Erythroblast (primary cell): ENCODE results near the gene RAPGEF2.

ENCODE experiments used
- DNase-seq, 2 experiments: peaks; one replicate each; lab custom pipeline; 2025; lab: John Stamatoyannopoulos, UW
- GATA1 ChIP-seq: IDR thresholded peaks from 2 replicates; pipeline ENCODE4 v1.6.1; 2011; ENCODE audit warnings: low read depth, mild to moderate bottlenecking, control low read depth, low read length, moderate library complexity
- POLR2A ChIP-seq: IDR thresholded peaks from 2 replicates; pipeline ENCODE4 v1.6.1; 2011; ENCODE audit warnings: mild to moderate bottlenecking, low read length

RAPGEF2 gene

DNA sequence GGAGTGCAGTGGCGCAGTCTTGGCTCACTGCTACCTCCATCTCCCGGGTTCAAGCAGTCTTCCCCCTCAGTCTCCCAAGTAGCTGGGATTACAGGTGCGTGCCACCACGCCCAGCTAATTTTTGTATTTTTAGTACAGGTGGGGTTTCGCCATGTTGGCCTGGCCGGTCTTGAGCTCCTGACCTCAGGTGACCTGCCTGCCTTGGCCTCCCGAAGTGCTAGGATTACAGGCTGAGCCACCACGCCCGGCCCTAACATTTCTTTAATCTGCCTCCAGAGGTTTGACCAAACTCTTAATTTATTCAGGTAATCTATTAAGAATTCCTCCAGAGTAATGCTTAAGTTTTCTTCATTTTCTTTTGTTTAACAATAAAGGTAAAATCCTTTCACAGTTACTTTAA is 171.0 kb downstream of the RAPGEF2 start:
- no peak for DNase-seq
- TF ChIP-seq GATA1 = no peak
- TF ChIP-seq POLR2A = no peak

DNA sequence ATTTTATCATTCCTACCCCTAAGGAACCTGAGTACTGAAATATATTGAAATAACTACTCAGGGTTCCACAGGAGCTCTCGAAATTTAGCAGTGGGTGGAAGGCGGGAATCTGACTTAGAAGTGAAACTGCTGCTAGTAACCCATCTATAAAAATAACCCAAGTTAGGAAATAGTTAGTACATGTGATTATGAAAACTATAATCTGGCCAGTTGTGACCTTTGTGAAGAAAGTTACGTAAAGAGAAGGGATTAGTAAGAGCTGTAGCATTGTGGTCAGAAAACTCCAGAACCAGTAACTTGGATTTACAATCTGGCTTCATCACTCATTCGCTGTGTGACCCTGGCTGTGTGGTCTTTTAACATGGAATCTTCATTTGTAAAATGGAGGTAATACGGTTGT is 175.5 kb downstream of the RAPGEF2 start:
- TF ChIP-seq GATA1 (no peak), POLR2A (no peak)
- no peak for DNase-seq

DNA sequence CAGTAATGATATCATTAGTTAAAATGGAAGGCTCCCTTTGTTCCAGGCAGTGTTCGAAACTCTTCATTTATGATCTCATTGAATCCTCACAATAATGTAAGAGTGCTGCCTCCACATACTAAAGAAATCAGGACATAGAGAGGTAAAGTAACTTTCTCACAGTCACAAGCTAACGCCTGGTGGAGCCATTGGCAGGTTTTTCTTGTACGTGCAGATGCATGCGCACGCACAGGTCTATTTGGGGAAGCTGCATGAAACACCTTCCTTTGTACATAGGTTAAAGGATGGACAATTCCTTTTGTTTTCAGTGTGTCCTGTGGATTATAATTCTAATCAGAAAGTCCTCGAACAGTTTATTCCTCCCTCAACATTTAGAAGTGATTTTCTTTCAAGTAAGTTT is 176.2 kb downstream of the RAPGEF2 start:
- TF ChIP-seq GATA1 = no peak
- no peak for TF ChIP-seq POLR2A
- DNase-seq = no peak

DNA sequence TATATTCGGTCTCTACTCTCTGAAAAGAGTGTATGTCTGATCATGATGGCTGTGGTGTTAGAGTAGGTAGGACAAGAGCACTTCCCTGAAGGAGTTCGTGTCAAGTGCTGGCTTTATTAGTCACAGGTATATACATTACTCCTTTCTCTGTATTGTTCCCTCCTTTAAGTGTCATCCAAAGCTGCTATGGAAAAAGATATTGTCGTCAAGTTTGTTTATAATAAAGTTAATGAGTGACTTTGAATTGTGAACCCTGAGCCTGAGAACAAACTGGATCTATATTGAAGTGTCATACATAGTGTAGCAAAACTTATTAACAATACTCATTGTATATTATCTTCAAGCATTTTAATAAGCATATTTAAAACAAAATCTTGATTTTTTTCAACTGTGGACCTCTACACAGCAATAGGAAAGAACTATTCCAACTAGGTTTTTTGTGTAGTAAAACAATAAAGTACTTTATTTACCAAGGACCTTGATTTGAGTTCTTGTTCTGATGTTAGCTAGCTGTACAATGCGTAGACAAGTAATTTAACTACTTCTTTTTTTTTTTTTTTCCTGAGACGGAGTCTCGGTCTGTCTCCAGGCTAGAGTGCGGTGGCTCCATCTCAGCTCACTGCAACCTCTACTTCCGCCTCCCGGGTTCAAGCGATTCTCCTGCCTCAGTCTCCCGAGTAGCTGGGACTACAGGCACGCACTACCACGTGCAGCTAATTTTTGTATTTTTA is 177.7 kb downstream of the RAPGEF2 start:
- DNase-seq = no peak
- TF ChIP-seq POLR2A (no peak), GATA1 (no peak)

DNA sequence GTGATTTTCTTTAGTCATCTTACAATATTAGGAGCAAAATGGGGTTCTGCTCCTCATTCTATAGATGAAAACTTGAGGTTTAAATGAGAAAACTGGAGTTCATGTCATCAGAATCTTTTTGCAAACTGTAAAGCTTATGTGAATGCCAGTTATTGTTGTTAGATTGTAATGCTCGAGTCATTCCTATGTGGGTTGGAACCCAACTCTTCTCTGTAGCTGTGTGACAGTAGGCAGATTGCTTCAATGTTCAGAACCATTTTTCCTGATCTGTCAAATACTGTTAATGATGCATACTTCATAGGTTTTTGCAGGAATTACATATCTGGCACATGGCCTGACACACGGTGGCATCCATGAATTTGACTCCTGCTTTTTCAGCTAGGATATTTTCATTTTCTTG is 178.9 kb downstream of the RAPGEF2 start:
- no peak for DNase-seq
- TF ChIP-seq POLR2A = no peak
- TF ChIP-seq GATA1 = no peak

DNA sequence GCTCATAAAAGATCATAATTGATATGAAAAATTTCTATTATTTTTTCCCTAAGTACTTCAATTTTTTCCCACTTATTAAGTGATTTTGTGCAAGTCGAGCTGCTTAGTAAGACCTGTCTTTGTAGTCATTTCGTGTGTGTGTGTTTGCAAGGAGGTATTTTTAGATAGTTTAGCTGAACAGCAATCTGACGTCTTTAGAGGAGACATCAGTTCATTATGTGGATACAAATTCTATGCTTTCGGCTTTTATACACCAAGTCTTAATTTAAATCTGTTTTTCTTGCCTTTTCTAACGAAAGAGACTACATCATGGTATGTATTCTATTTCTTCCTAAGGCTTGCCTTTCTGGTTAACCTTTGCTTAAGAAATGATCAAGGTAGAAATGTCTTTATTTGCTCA is 179.4 kb downstream of the RAPGEF2 start:
- DNase-seq = no peak
- TF ChIP-seq GATA1 (no peak), POLR2A (no peak)

DNA sequence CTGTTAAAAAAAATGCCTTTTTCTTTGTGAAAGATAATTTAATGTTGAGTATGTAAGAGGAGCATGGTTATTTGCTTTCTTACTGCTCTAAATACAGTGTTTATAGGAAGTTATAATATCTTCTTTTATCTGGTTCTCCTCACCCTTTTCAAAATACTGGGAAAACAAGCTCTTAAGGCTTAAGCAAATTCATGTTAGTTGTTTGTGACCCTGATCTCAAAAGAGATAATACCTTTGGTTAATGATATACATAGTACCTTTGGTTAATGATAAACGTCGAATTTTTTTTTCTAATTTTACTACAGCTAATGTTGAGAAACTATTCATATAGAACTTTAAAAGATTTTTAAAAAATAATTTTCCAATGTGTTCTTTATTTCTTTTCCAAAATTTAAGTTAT is 180.1 kb downstream of the RAPGEF2 start:
- no peak for TF ChIP-seq GATA1
- TF ChIP-seq POLR2A = no peak
- DNase-seq = no peak

DNA sequence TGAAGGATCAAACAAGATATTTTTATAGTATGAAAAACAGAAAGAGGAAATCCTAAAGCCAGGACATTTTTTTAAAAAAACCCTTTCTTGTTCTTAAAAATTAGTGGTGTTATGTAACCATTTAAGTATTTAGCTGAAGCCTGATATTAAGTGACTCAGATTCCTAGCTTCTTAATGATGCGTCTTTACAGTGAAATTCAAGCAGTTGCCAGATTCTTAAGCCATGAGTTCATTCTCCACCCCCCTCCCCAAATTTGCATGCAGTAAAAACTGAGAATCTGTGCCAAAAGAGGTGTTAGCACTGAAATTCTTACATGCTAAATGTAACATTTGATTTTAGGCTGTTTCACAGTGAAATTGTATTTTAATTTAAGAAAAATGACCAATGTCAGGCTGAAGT is 180.8 kb downstream of the RAPGEF2 start:
- no peak for TF ChIP-seq POLR2A
- TF ChIP-seq GATA1 = no peak

DNA sequence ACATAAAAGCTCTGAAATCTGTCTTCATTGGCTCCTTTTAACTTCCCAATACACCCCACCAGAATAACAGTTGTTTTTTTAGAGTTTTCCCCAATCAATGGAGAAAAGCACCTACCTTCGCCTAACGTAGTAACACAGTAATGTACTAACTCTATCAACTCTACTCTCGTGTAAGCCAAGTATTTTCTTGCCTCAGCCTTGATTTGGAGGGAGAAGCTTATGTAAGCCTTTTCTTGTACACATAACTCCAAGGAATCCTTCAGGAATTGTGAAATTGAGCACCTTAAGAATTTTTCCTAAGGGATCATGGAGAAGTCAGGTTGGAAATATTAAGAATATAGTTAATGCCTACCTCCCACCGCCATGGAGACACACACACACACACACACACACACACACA is 181.2 kb downstream of the RAPGEF2 start:
- no peak for DNase-seq
- no peak for TF ChIP-seq POLR2A
- no peak for TF ChIP-seq GATA1

More for the DNA sequence above, 180.8 kb downstream of the RAPGEF2 start:
- DNase-seq = no peak

DNA sequence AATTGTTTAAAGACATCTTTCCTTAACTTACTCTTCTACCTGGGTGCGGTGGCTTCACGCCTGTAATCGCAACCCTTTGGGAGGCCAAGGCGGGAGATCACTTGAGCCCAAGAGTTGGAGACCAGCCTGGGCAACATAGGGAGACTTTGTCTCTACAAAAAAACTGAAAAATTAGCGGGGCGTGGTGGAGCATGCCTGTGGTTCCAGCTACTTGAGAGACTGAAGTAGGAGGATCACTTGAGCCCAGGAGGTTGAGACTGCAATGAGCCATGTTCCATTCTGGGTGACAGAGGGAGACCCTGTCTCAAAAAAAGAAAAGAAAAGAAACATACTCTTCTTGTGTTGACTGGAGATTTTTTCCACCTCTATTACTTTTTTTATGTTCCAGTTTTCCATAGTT is 181.9 kb downstream of the RAPGEF2 start:
- no peak for DNase-seq
- TF ChIP-seq POLR2A (no peak), GATA1 (no peak)

DNA sequence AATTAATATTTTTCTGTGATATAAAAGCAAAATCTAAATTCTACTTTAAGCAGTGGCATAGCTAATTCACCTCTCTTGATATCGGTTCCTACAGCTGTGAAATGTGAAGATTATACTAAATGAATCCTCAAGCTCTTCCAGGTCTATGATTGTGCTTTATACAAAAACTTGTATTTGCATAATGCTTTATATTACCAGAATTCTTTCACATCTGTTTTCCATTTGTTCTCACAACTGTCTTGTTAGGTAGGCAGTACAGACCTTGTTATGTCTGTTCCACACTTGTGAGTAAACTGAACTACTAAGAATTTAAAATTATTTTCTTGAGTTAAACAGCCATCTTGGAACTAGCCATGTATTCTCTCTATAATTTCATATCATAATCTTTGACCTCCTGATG is 184.9 kb downstream of the RAPGEF2 start:
- no peak for TF ChIP-seq GATA1
- TF ChIP-seq POLR2A = no peak
- no peak for DNase-seq

DNA sequence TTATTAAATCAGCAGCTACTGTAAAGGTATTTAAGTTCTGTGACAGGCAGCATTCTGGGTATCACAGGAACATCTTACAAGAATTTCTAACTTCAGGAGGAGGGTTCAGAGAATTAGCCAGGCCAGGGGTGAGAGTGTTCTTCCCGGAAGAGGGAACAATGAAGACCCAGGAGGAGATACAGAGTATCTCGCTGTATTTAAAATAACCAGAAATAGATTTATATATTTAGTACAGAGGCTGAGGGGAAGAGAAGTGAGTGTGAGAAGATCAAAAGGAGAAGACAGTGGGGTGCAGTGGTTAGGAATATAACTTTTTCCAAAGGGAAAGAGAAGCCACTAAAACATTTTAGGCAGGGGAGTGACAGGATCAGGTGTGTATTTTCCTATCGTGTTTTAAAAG is 186.8 kb downstream of the RAPGEF2 start:
- no peak for TF ChIP-seq GATA1
- no peak for TF ChIP-seq POLR2A
- no peak for DNase-seq

DNA sequence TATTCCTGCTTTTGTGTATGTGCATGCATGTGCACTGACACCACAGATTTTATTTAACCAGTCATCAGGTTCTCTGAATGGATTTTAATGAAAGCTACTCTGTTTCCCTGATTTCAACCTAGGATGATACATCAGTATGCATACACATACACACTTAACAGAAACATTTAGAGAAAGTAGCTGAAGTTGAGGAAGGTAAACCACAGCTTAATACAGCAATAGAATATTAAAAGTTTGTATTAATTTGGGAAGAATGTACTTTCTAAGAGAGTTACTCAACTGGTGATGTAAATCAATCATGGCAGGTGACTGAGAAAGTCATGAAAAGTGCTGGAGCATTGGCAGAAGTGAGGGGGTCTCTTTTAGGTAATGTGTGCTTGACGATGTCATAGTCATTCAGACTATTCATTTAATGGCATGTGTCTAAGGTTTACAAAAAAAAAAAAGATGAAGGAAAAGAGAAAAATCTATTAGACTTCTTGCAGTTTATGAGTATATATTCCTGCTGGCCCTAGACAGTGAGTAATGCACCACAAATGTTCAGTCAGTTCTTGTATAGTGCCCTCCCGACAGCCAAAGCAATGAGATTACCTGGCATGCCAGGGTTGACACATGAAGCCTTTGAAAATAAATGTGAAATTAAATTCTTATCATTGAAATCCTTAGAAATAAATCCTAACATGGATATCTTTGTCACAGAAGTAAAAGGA is 187.6 kb downstream of the RAPGEF2 start:
- no peak for TF ChIP-seq POLR2A
- TF ChIP-seq GATA1 = no peak
- no peak for DNase-seq

DNA sequence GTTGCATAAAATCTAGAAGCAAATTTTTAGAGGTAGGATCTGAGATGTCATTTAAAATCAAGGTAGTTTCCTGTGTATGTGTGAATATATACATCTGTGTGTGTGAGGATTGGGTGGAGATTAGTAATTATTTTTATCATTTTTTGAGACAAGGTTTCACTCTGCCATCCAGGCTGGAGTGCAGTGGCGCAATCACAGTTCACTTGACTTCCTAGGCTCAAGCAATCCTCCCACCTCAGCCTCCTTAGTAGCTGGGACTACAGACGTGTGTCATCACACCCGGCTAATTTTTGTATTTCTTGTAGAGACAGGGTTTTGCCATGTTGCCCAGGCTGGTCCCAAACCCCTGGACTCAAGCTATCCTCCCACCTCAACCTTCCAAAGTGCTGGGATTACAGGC is 188.3 kb downstream of the RAPGEF2 start:
- TF ChIP-seq POLR2A (no peak), GATA1 (no peak)
- DNase-seq = no peak
